ENCODE results near the gene PDZD7.

PDZD7 gene

DNA sequence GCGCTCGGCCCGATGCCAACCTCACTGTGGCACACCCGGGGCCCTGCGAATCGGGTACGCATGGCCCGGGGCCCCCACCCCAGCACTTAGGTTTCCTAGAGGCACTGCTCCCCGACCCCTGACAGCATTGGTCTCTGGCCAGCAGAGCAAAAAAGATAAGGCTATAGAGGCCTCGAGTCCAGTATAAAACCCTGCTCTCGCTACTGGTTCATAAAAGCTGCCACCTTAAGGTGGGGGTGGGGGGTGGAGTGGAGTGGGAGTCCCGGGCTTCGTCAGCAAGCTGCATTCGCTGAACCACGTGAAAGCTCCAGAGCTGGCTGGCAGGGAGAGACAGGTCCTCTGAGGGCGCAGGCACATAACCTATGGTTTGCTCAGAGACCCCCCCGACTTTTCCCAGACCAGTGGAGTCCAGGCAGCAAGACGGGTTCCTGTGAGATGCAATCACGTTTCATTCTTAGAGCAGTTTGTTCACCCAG lies 32.2 kb upstream of the PDZD7 start:
- TF ChIP-seq, protein P1, sequence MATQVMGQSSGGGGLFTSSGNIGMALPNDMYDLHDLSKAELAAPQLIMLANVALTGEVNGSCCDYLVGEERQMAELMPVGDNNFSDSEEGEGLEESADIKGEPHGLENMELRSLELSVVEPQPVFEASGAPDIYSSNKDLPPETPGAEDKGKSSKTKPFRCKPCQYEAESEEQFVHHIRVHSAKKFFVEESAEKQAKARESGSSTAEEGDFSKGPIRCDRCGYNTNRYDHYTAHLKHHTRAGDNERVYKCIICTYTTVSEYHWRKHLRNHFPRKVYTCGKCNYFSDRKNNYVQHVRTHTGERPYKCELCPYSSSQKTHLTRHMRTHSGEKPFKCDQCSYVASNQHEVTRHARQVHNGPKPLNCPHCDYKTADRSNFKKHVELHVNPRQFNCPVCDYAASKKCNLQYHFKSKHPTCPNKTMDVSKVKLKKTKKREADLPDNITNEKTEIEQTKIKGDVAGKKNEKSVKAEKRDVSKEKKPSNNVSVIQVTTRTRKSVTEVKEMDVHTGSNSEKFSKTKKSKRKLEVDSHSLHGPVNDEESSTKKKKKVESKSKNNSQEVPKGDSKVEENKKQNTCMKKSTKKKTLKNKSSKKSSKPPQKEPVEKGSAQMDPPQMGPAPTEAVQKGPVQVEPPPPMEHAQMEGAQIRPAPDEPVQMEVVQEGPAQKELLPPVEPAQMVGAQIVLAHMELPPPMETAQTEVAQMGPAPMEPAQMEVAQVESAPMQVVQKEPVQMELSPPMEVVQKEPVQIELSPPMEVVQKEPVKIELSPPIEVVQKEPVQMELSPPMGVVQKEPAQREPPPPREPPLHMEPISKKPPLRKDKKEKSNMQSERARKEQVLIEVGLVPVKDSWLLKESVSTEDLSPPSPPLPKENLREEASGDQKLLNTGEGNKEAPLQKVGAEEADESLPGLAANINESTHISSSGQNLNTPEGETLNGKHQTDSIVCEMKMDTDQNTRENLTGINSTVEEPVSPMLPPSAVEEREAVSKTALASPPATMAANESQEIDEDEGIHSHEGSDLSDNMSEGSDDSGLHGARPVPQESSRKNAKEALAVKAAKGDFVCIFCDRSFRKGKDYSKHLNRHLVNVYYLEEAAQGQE (IDR thresholded peaks at IDR 0.05; ENCODE audit: insufficient replicate concordance, low read depth), result no peak
- TF ChIP-seq, protein P2, sequence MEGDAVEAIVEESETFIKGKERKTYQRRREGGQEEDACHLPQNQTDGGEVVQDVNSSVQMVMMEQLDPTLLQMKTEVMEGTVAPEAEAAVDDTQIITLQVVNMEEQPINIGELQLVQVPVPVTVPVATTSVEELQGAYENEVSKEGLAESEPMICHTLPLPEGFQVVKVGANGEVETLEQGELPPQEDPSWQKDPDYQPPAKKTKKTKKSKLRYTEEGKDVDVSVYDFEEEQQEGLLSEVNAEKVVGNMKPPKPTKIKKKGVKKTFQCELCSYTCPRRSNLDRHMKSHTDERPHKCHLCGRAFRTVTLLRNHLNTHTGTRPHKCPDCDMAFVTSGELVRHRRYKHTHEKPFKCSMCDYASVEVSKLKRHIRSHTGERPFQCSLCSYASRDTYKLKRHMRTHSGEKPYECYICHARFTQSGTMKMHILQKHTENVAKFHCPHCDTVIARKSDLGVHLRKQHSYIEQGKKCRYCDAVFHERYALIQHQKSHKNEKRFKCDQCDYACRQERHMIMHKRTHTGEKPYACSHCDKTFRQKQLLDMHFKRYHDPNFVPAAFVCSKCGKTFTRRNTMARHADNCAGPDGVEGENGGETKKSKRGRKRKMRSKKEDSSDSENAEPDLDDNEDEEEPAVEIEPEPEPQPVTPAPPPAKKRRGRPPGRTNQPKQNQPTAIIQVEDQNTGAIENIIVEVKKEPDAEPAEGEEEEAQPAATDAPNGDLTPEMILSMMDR (IDR thresholded peaks at IDR 0.05; ENCODE audit: insufficient read depth, low read length), result no peak
- TF ChIP-seq POLR2AphosphoS5 (IDR thresholded peaks at IDR 0.05; ENCODE audit: low read depth) (no peak), GABPA (IDR thresholded peaks at IDR 0.05; ENCODE audit: low read depth) (no peak), SPI1 (IDR thresholded peaks at IDR 0.05; ENCODE audit: borderline replicate concordance, low read depth) (no peak)
- Histone ChIP-seq H3K4me3 (replicated peaks; ENCODE audit: insufficient read depth, low read length) (no peak overlapping the region), H3K27me3 (ENCODE audit: insufficient read depth, poor library complexity, severe bottlenecking) (no peaks in the 10 kb centered on the region), H3K27ac (replicated peaks) (no peak overlapping the region; the same call in 1 of the 2 replicates)
- no peak for DNase-seq (ENCODE audit: low read depth in 1 of 2, low spot score in 1 of 2)

DNA sequence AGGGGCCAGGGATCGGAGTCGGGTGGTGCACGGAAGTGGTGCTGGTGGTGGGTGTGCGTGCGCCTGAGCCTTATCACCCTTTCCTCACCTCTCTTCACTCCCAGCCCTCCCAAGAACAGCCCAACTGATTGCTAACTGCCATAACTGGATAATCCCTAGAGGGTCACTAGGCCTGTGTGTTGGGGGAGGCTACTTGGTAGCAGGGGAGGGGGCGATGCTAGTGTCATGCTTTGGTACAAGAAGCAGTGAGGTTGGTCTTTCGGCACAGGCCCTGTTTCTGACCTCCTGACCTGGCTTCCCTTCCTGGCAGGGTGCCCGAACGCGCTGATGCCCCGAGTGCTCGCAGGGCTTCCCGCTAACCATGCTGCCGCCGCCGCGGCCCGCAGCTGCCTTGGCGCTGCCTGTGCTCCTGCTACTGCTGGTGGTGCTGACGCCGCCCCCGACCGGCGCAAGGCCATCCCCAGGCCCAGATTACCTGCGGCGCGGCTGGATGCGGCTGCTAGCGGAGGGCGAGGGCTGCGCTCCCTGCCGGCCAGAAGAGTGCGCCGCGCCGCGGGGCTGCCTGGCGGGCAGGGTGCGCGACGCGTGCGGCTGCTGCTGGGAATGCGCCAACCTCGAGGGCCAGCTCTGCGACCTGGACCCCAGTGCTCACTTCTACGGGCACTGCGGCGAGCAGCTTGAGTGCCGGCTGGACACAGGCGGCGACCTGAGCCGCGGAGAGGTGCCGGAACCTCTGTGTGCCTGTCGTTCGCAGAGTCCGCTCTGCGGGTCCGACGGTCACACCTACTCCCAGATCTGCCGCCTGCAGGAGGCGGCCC lies 31.5 kb upstream of the PDZD7 start:
- TF ChIP-seq SPI1 (IDR thresholded peaks at IDR 0.05; ENCODE audit: borderline replicate concordance, low read depth) (no peak), GABPA (IDR thresholded peaks at IDR 0.05; ENCODE audit: low read depth) (no peak), POLR2AphosphoS5 (IDR thresholded peaks at IDR 0.05; ENCODE audit: low read depth) (no peak)
- TF ChIP-seq, protein P1 (IDR thresholded peaks at IDR 0.05; ENCODE audit: insufficient replicate concordance, low read depth), result no peak
- TF ChIP-seq, protein P2 (IDR thresholded peaks at IDR 0.05; ENCODE audit: insufficient read depth, low read length), result no peak
- Histone ChIP-seq H3K27me3 (ENCODE audit: insufficient read depth, poor library complexity, severe bottlenecking) (no peaks in the 10 kb centered on the region), H3K27ac (replicated peaks) (no peak overlapping the region), H3K4me3 (replicated peaks; ENCODE audit: insufficient read depth, low read length) (no peak overlapping the region)
- DNase-seq (ENCODE audit: low read depth in 1 of 2, low spot score in 1 of 2), result no peak

DNA sequence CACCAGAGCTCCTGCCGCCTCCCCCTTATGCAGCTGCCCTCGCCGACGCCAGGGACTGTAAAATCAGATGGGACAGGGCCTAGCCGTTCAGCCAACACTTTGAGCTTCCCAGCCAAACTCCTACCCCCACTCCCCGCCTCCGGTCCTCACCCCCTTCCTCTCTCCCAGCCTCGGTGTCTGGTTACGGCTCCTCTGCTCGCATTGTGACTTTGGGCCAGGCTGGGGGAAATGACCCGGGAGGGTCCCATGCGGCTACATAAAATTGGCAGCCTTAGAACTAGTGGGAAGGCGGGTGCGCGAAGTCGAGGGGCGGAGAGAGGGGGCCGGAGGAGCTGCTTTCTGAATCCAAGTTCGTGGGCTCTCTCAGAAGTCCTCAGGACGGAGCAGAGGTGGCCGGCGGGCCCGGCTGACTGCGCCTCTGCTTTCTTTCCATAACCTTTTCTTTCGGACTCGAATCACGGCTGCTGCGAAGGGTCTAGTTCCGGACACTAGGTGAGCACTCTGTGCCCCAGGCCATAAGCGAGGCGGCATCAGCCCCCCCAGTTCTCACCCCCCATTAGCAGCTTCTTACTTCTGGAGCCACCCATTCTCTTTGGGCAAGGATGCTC lies 30.8 kb upstream of the PDZD7 start, which contains the start of gene KAZALD1:
Gene KAZALD1 (plus strand): TSS at position 366 of the 608 bp plus-strand sequence. CDS start 604 bp downstream, outside the sequence.
- no peak for DNase-seq (ENCODE audit: low read depth in 1 of 2, low spot score in 1 of 2)
- no peaks in the 10 kb centered on the region for H3K27me3 ChIP-seq (ENCODE audit: insufficient read depth, poor library complexity, severe bottlenecking)
- TF ChIP-seq, protein P2 (IDR thresholded peaks at IDR 0.05; ENCODE audit: insufficient read depth, low read length), result no peak
- no peak for TF ChIP-seq SPI1 (IDR thresholded peaks at IDR 0.05; ENCODE audit: borderline replicate concordance, low read depth)
- TF ChIP-seq POLR2AphosphoS5 (IDR thresholded peaks at IDR 0.05; ENCODE audit: low read depth), result 0 out of 2 replicates have a peak, but pooled peaks have one; percentile 14
- TF ChIP-seq, protein P1 (IDR thresholded peaks at IDR 0.05; ENCODE audit: insufficient replicate concordance, low read depth), result peak; percentile 6
- no peak for TF ChIP-seq GABPA (IDR thresholded peaks at IDR 0.05; ENCODE audit: low read depth)

More for the DNA sequence above, 30.8 kb upstream of the PDZD7 start, which contains the start of gene KAZALD1:
- Histone ChIP-seq H3K4me3 (replicated peaks; ENCODE audit: insufficient read depth, low read length) (peak within 1 kb of the TSS; percentile 87), H3K27ac (replicated peaks) (peak within 1 kb of the TSS; percentile 100)
